Astrocyte (in vitro differentiated cells and primary cell): Measurements from ENCODE around the gene CLEC16A. TPM values are rescaled to one million over a fixed set of nuclear protein-coding genes. Genes with fewer than 3 reads are reported as not detected.
A peak's percentile ranks its signal among the peaks of the same experiment; 100 is the strongest.

Source experiments
- DNase-seq: peaks from one replicate; pipeline ENCODE4 v3.0.0-alpha.2; 2010; ENCODE audit warnings: low read depth
- FAIRE-seq: peaks from 2 replicates; lab custom pipeline; 2011; peaks lifted over from hg19 to GRCh38; lab: Jason Lieb, UNC
- H2AFZ ChIP-seq: 2 replicates; pipeline ENCODE4 v1.6.0; 2012; ENCODE audit warnings: low read depth, low read length, inconsistent platforms
- H3K27ac ChIP-seq: 2 replicates; pipeline ENCODE4 v1.5.1; 2011; ENCODE audit warnings: low read depth, low read length, inconsistent platforms
- H3K27me3 ChIP-seq: 2 replicates; pipeline ENCODE4 v1.6.0; 2011; ENCODE audit warnings: low read length, inconsistent platforms; ENCODE audit not compliant: insufficient read depth
- H3K36me3 ChIP-seq: 2 replicates; pipeline ENCODE4 v1.5.1; 2011; ENCODE audit warnings: low read length, inconsistent platforms; ENCODE audit not compliant: insufficient read depth
- H3K4me1 ChIP-seq: 2 replicates; pipeline ENCODE4 v1.5.1; 2011; ENCODE audit warnings: low read length, inconsistent platforms; ENCODE audit not compliant: insufficient read depth
- H3K4me2 ChIP-seq: 2 replicates; pipeline ENCODE4 v1.6.0; 2012; ENCODE audit warnings: low read length, inconsistent platforms
- H3K4me3 ChIP-seq: 2 replicates; pipeline ENCODE4 v1.5.1; 2011; ENCODE audit warnings: low read depth, mild to moderate bottlenecking, low read length, inconsistent platforms; ENCODE audit not compliant: insufficient read depth
- H3K79me2 ChIP-seq: 2 replicates; pipeline ENCODE4 v1.6.0; 2012; ENCODE audit warnings: mild to moderate bottlenecking, low read length, inconsistent platforms; ENCODE audit not compliant: insufficient read depth
- H3K9ac ChIP-seq: 2 replicates; pipeline ENCODE4 v1.6.0; 2012; ENCODE audit warnings: mild to moderate bottlenecking, low read length, inconsistent platforms
- H3K9me3 ChIP-seq: 2 replicates; pipeline ENCODE4 v1.5.1; 2012; ENCODE audit warnings: low read depth, mild to moderate bottlenecking, low read length, inconsistent platforms; ENCODE audit not compliant: insufficient read depth
- H4K20me1 ChIP-seq: 2 replicates; pipeline ENCODE4 v1.6.0; 2012; ENCODE audit warnings: low read length, inconsistent platforms; ENCODE audit not compliant: insufficient read depth
- H3K27ac Mint-ChIP-seq: one replicate; pipeline ENCODE4 v1.8.0; 2021; ENCODE audit warnings: mild to moderate bottlenecking, mixed read lengths; ENCODE audit not compliant: unreplicated experiment
- H3K27me3 Mint-ChIP-seq: one replicate; pipeline ENCODE4 v1.8.0; 2021; ENCODE audit warnings: low read depth, mixed read lengths; ENCODE audit not compliant: unreplicated experiment
- H3K36me3 Mint-ChIP-seq: one replicate; pipeline ENCODE4 v1.8.0; 2021; ENCODE audit warnings: low read depth, mixed read lengths; ENCODE audit not compliant: unreplicated experiment
- H3K4me1 Mint-ChIP-seq: one replicate; pipeline ENCODE4 v1.8.0; 2021; ENCODE audit warnings: low read depth, mixed read lengths; ENCODE audit not compliant: unreplicated experiment
- H3K4me3 Mint-ChIP-seq: one replicate; pipeline ENCODE4 v1.8.0; 2021; ENCODE audit warnings: mild to moderate bottlenecking, moderate library complexity, mixed read lengths; ENCODE audit not compliant: unreplicated experiment
- H3K9me3 Mint-ChIP-seq: one replicate; pipeline ENCODE4 v1.8.0; 2021; ENCODE audit warnings: mild to moderate bottlenecking, mixed read lengths; ENCODE audit not compliant: unreplicated experiment
- CTCF ChIP-seq: IDR thresholded peaks from 2 replicates; pipeline ENCODE4 v1.5.1; 2011; ENCODE audit warnings: low read depth, mild to moderate bottlenecking, inconsistent platforms, low read length, moderate library complexity; ENCODE audit not compliant: insufficient read depth
- EZH2 ChIP-seq: IDR thresholded peaks from 2 replicates; pipeline ENCODE4 v1.6.1; 2012; ENCODE audit warnings: mild to moderate bottlenecking, low read length, inconsistent platforms; ENCODE audit not compliant: insufficient read depth
- total RNA-seq: library from RNA; stranded (reverse); gene quantifications from 2 replicates; pipeline ENCODE4 v1.2.1, GENCODE V29; 2021

CLEC16A gene
- total RNA-seq, 1 donor from 2014 or later: 31.7 TPM

GRCh38 chr16:10990378-10990777, 46.0 kb downstream of the CLEC16A start:
- peaks cover 2% of the 10 kb centered on the region for H3K36me3 ChIP-seq
- Mint-ChIP-seq H3K36me3 (peaks cover 24% of the 10 kb centered on the region), H3K27ac (no peak overlapping the region), H3K4me1 (peaks cover 31% of the 10 kb centered on the region), H3K27me3 (no peaks in the 10 kb centered on the region), H3K4me3 (no peak overlapping the region), H3K9me3 (no peaks in the 10 kb centered on the region)
- no peak for TF ChIP-seq EZH2
- no peak for TF ChIP-seq CTCF
- no peak for DNase-seq
- H3K9ac ChIP-seq: no peak overlapping the region
- H3K4me1 ChIP-seq: peaks cover 30% of the 10 kb centered on the region
- no peaks in the 10 kb centered on the region for H4K20me1 ChIP-seq
- H3K4me2 ChIP-seq: no peak overlapping the region
- H3K4me3 ChIP-seq: no peak overlapping the region
- no peaks in the 10 kb centered on the region for H3K27me3 ChIP-seq
- no peak overlapping the region for H2AFZ ChIP-seq
- no peak for FAIRE-seq
- H3K79me2 ChIP-seq: no peaks in the 10 kb centered on the region
- H3K27ac ChIP-seq: no peak overlapping the region
- H3K9me3 ChIP-seq: no peaks in the 10 kb centered on the region

- Mint-ChIP-seq H3K4me1 (peaks cover 31% of the 10 kb centered on the region), H3K27ac (peak overlapping the region; percentile 92), H3K36me3 (peaks cover 30% of the 10 kb centered on the region), H3K9me3 (no peaks in the 10 kb centered on the region), H3K27me3 (no peaks in the 10 kb centered on the region), H3K4me3 (no peak overlapping the region)
- Histone ChIP-seq H3K4me3 (peak overlapping the region; percentile 30), H4K20me1 (no peaks in the 10 kb centered on the region), H3K4me2 (peak overlapping the region; percentile 78), H3K4me1 (peaks cover 30% of the 10 kb centered on the region), H3K79me2 (no peaks in the 10 kb centered on the region), H3K9me3 (no peaks in the 10 kb centered on the region), H3K27ac (peak overlapping the region; percentile 98), H3K9ac (peak overlapping the region; percentile 82), H2AFZ (no peak overlapping the region), H3K36me3 (peaks cover 2% of the 10 kb centered on the region), H3K27me3 (no peaks in the 10 kb centered on the region)
- FAIRE-seq (peak; percentile 55), DNase-seq (peak; percentile 89)
- TF ChIP-seq CTCF: no peak
- no peak for TF ChIP-seq EZH2
Observed at GRCh38 chr16:10992112-10992511, 47.7 kb downstream of the CLEC16A start.

GRCh38 chr16:10992797-10993196, 48.4 kb downstream of the CLEC16A start:
- DNase-seq (peak; percentile 78), FAIRE-seq (no peak)
- no peaks in the 10 kb centered on the region for H3K9me3 Mint-ChIP-seq
- Histone ChIP-seq H2AFZ (no peak overlapping the region), H3K4me2 (peak overlapping the region; percentile 78), H3K4me1 (peaks cover 30% of the 10 kb centered on the region), H3K36me3 (peaks cover 2% of the 10 kb centered on the region), H4K20me1 (no peaks in the 10 kb centered on the region), H3K4me3 (peak overlapping the region; percentile 8), H3K79me2 (no peaks in the 10 kb centered on the region), H3K9me3 (no peaks in the 10 kb centered on the region), H3K27ac (peak overlapping the region; percentile 98), H3K27me3 (no peaks in the 10 kb centered on the region), H3K9ac (peak overlapping the region; percentile 82)
- H3K4me3 Mint-ChIP-seq: peak overlapping the region; percentile 45
- H3K27ac Mint-ChIP-seq: peak overlapping the region; percentile 90
- TF ChIP-seq CTCF (no peak), EZH2 (no peak)
- no peaks in the 10 kb centered on the region for H3K27me3 Mint-ChIP-seq
- peaks cover 30% of the 10 kb centered on the region for H3K36me3 Mint-ChIP-seq
- H3K4me1 Mint-ChIP-seq: peaks cover 28% of the 10 kb centered on the region
